Activated T-helper 1 cell treated with anti-CD3 and anti-CD28 coated beads, Interleukin-2, amount 50 U/mL, for 16 hours (primary cell): Measurements from ENCODE around the gene ELAC2.

Source experiments
- DNase-seq, 2 donors: peaks; one replicate each; pipeline ENCODE4 v3.0.0-alpha.2; 2020; ENCODE audit warnings: low read depth in 1 of 2, low spot score in 1 of 2

Gene ELAC2

DNA sequence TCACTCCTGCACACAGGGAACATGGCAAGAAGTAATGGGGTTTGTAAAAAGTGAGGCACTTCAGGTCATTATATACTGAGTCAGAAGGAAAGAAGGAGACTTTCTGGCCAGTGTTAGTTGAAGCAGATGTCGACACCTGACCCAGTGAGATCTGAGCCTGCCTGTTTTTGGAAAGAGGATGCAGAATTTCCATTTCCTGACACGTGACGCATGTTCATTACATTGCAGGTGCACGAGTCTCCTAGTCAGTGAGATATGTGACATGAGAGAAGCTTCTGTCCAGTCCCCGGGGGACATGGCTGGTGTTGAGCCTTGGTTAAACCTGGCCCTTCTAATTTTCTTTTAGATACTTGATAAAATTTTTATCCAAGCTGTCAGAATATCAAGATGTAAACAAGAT lies 62.3 kb downstream of the ELAC2 start:
- DNase-seq = no peak

- DNase-seq = no peak
These were observed 64.7 kb downstream of the ELAC2 start for GRCh38 chr17:12953156-12953555.

DNA sequence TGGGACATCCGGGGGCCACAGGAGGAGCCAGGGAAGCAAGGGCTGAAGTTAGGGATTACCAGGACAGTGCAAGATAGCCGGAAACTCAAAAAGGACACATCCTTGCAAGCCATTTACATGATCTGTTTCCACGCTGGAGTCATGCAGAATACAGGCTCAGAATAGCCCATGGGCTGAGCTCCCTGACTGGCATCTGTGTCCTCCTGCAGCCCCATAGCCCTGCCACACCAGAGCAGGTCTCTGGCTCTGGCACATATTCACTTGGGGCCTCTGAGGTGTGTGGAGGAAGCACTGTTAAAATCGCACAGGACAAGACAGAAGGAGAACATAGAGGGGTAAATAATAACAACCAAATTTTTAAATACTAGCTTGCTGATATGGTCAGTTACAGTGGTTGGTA lies 65.8 kb downstream of the ELAC2 start:
- no peak for DNase-seq

DNA sequence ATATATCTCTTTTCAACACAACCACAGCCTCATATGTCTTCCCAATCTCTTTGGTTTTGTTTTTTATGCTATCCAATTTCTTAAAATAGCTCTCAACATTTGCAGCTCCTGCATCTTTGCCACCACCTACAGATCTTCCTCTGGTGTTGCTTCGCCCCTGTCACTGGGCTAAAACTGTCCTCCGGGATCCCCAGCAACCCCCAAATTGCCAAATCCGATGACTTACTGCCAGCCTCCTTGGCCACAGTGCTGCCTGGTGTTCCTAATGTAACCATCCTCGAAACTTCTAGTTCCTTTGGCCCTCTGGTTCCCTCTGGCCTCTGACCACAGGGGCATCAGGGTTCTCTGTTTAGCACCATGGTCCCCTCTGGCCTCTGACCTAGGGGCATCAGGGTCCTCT lies 70.8 kb downstream of the ELAC2 start:
- DNase-seq = no peak
